AG04450 (cell line): ENCODE data around the gene TMEM131. TPM values are rescaled to one million over a fixed set of nuclear protein-coding genes. Genes with fewer than 3 reads are reported as not detected.

Source experiments
- CTCF ChIA-PET: fragments of 300-600, 350-600 bp; formaldehyde crosslinking; extraction: SDS; loops from one replicate; lab custom pipeline; 2022; ENCODE audit warnings: antibody characterized with exemption, inconsistent platforms; lab: Charles Lee
- POLR2A ChIA-PET: fragments of 350-600 bp; formaldehyde crosslinking; extraction: SDS; loops from one replicate; lab custom pipeline; 2021; ENCODE audit warnings: antibody characterized with exemption, inconsistent platforms; lab: Yijun Ruan, JAX
- DNase-seq: peaks from one replicate; pipeline ENCODE4 v3.0.0-alpha.2; 2011; ENCODE audit warnings: low read depth, low spot score
- H3K27ac ChIP-seq: one replicate; pipeline ENCODE4 v1.5.1; 2012; ENCODE audit warnings: low read depth, low read length, control low read depth
- H3K27me3 ChIP-seq: one replicate; pipeline ENCODE4 v1.6.0; 2012; ENCODE audit warnings: low read length; ENCODE audit not compliant: control insufficient read depth, insufficient read depth
- H3K4me3 ChIP-seq: 2 replicates; pipeline ENCODE4 v1.5.1; 2011; ENCODE audit warnings: mild to moderate bottlenecking, low read depth, low read length, control low read depth
- H3K9me3 ChIP-seq: 2 replicates; pipeline ENCODE4 v1.5.1; 2012; ENCODE audit warnings: low read length; ENCODE audit not compliant: control insufficient read depth, insufficient read depth
- CTCF ChIP-seq: IDR thresholded peaks from 2 replicates; pipeline ENCODE4 v1.5.1; 2011; ENCODE audit warnings: low read depth, low read length, control low read depth, inconsistent platforms
- polyA plus RNA-seq: library from polyadenylated mRNA; depleted of rRNA; stranded (reverse); fragments of >200 nt; gene quantifications from 2 replicates; pipeline ENCODE4 v1.2.3, GENCODE V29; 2011

Gene TMEM131
- polyA plus RNA-seq, 1 experiment, result 24.4 TPM

GRCh38 chr2:97770445-97770844 lies 225.3 kb downstream of the TMEM131 start:
- H3K9me3 ChIP-seq, result no peaks in the 10 kb centered on the region
- TF ChIP-seq CTCF, result no peak
- no peak overlapping the region for H3K4me3 ChIP-seq
- H3K27ac ChIP-seq, result no peak overlapping the region
- H3K27me3 ChIP-seq, result no peaks in the 10 kb centered on the region
- DNase-seq, result no peak
- ChIA-PET CTCF (no interaction called here), POLR2A (no interaction called here)

GRCh38 chr2:97769711-97770110 lies 226.0 kb downstream of the TMEM131 start:
- POLR2A ChIA-PET, result no interaction called here
- CTCF ChIA-PET, result interaction anchor here (2.9 kb wide), 1 partner anchor 37 kb away, joined by 12 read pairs; no protein-coding TSS in a partner anchor
- Histone ChIP-seq H3K9me3 (no peaks in the 10 kb centered on the region), H3K27me3 (no peaks in the 10 kb centered on the region), H3K4me3 (no peak overlapping the region), H3K27ac (no peak overlapping the region)
- TF ChIP-seq CTCF, result no peak
- DNase-seq, result no peak

GRCh38 chr2:97769308-97769707 lies 226.4 kb downstream of the TMEM131 start:
- Histone ChIP-seq H3K27me3 (no peaks in the 10 kb centered on the region), H3K9me3 (no peaks in the 10 kb centered on the region), H3K27ac (no peak overlapping the region), H3K4me3 (no peak overlapping the region)
- no peak for TF ChIP-seq CTCF
- CTCF ChIA-PET, result interaction anchor here (2.9 kb wide), 1 partner anchor 37 kb away, joined by 12 read pairs; no protein-coding TSS in a partner anchor
- DNase-seq, result no peak
- POLR2A ChIA-PET, result no interaction called here

GRCh38 chr2:97766567-97766966 lies 229.2 kb downstream of the TMEM131 start:
- no peak for DNase-seq
- TF ChIP-seq CTCF, result no peak
- H3K27me3 ChIP-seq, result no peaks in the 10 kb centered on the region
- H3K9me3 ChIP-seq, result no peaks in the 10 kb centered on the region
- no peak overlapping the region for H3K27ac ChIP-seq
- ChIA-PET CTCF (interaction anchor here (2.9 kb wide), 1 partner anchor 40 kb away, joined by 12 read pairs; no protein-coding TSS in a partner anchor), POLR2A (no interaction called here)
- no peak overlapping the region for H3K4me3 ChIP-seq

- Histone ChIP-seq H3K27ac (no peak overlapping the region), H3K4me3 (no peak overlapping the region), H3K9me3 (no peaks in the 10 kb centered on the region), H3K27me3 (no peaks in the 10 kb centered on the region)
- ChIA-PET CTCF (interaction anchor here (0.7 kb wide), 1 partner anchor 66 kb away, joined by 3 read pairs; no protein-coding TSS in a partner anchor), POLR2A (no interaction called here)
- no peak for DNase-seq
- no peak for TF ChIP-seq CTCF
These were observed 229.8 kb downstream of the TMEM131 start for GRCh38 chr2:97765933-97766332.
